ENCODE results near the gene RNF2. TPM values are rescaled to one million over a fixed set of nuclear protein-coding genes. Genes with fewer than 3 reads are reported as not detected.
"Not testable (repeated sequence)": the region's sequence is repeated elsewhere in the genome, so short reads cannot be mapped to it uniquely, and the experiment has no call there.

RNF2 gene
- polyA plus RNA-seq, 1 donor (not counting 4 experiments of a cell fraction or from before 2014, with no cell fraction given): 29.2 TPM

DNA sequence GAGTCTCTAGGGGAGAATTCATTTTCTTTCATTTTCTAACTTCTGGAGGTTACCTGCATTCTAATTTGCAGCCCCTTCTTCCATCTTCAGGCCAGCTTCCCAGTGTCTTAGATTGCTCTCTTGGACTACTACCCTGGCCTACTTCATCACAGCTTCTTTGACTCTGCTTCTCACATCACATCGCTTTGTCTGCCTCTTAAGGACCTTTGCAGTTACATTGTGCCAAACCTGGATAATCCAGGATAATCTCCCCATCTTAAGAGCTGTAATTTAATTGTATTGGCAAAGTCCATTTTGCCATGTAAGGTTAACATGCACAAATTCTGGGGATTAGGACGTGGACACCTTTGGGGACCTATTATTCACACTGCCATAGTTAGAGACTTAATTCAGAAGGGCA, 18.4 kb downstream of the RNF2 start:
- Histone ChIP-seq H3K4me1 (ENCODE audit: control insufficient read depth, extremely low read depth, insufficient read depth, low read length) (peaks cover 8% of the 10 kb centered on the region), H2AFZ (ENCODE audit: control insufficient read depth, low read length) (no peak overlapping the region), H3K36me3 (ENCODE audit: control insufficient read depth in 2 of 2, extremely low read depth in 1 of 2, insufficient read depth in 2 of 2, low read length in 2 of 2) (no peaks in the 10 kb centered on the region), H3K79me2 (ENCODE audit: control insufficient read depth, insufficient read depth, low read length) (peaks cover 34% of the 10 kb centered on the region), H3K4me3 (ENCODE audit: control insufficient read depth in 2 of 3, extremely low read depth in 1 of 3, insufficient read depth in 2 of 3, low read depth in 1 of 3, low read length in 3 of 3) (no peak overlapping the region), H3K9me3 (ENCODE audit: control insufficient read depth, low read depth, low read length) (no peaks in the 10 kb centered on the region), H3K9me1 (ENCODE audit: control insufficient read depth, extremely low read depth, insufficient read depth, low read length) (no peaks in the 10 kb centered on the region), H3K27ac (ENCODE audit: control insufficient read depth, insufficient read depth, low read length) (no peak overlapping the region), H3K4me2 (ENCODE audit: control insufficient read depth, extremely low read depth, insufficient read depth, low read depth, low read length) (no peak overlapping the region), H3K9ac (ENCODE audit: control insufficient read depth, extremely low read depth, insufficient read depth, low read length) (no peak overlapping the region), H4K20me1 (ENCODE audit: control insufficient read depth, extremely low read depth, insufficient read depth, low read length) (no peaks in the 10 kb centered on the region), H3K27me3 (ENCODE audit: control insufficient read depth, extremely low read depth, insufficient read depth, low read length) (no peaks in the 10 kb centered on the region)
- TF ChIP-seq, protein P1, sequence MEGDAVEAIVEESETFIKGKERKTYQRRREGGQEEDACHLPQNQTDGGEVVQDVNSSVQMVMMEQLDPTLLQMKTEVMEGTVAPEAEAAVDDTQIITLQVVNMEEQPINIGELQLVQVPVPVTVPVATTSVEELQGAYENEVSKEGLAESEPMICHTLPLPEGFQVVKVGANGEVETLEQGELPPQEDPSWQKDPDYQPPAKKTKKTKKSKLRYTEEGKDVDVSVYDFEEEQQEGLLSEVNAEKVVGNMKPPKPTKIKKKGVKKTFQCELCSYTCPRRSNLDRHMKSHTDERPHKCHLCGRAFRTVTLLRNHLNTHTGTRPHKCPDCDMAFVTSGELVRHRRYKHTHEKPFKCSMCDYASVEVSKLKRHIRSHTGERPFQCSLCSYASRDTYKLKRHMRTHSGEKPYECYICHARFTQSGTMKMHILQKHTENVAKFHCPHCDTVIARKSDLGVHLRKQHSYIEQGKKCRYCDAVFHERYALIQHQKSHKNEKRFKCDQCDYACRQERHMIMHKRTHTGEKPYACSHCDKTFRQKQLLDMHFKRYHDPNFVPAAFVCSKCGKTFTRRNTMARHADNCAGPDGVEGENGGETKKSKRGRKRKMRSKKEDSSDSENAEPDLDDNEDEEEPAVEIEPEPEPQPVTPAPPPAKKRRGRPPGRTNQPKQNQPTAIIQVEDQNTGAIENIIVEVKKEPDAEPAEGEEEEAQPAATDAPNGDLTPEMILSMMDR (optimal IDR thresholded peaks at IDR 0.05 in 1 of 3, IDR thresholded peaks at IDR 0.05 in 1 of 3, conservative IDR thresholded peaks at IDR 0.05 in 1 of 3; ENCODE audit: extremely low read depth in 1 of 3, insufficient read depth in 2 of 3, low read length in 3 of 3): no peak
- TF ChIP-seq EZH2 (IDR thresholded peaks at IDR 0.05; ENCODE audit: low read length): no peak
- FAIRE-seq (no peak), DNase-seq (ENCODE audit: low read depth, low spot score) (no peak)
- dilution Hi-C loops (cut with MboI; ENCODE audit: extremely low pct_ligation_motif_present, low sequenced_read_pairs): no loop called here

DNA sequence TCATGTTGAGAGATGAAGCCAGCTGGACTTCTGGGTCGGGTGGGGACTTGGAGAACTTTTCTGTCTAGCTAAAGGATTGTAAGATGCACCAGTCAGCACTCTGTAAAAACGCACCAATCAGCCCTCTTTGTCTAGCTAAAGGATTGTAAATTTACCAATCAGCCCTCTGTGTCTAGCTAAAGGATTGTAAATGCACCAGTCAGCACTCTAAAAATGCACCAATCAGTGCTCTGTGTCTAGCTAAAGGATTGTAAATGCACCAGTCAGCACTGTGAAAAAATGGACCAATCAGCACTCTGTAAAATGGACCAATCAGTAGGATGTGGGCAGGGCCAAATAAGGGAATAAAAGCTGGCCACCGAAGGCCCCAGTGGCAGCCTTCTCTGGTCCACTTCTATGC, 19.6 kb downstream of the RNF2 start:
- H3K9me3 ChIP-seq (ENCODE audit: control insufficient read depth, low read depth, low read length); H3K36me3 ChIP-seq (ENCODE audit: control insufficient read depth in 2 of 2, extremely low read depth in 1 of 2, insufficient read depth in 2 of 2, low read length in 2 of 2); H3K4me3 ChIP-seq (ENCODE audit: control insufficient read depth in 2 of 3, extremely low read depth in 1 of 3, insufficient read depth in 2 of 3, low read depth in 1 of 3, low read length in 3 of 3); FAIRE-seq; H3K9me1 ChIP-seq (ENCODE audit: control insufficient read depth, extremely low read depth, insufficient read depth, low read length); H3K9ac ChIP-seq (ENCODE audit: control insufficient read depth, extremely low read depth, insufficient read depth, low read length); H4K20me1 ChIP-seq (ENCODE audit: control insufficient read depth, extremely low read depth, insufficient read depth, low read length); H3K4me2 ChIP-seq (ENCODE audit: control insufficient read depth, extremely low read depth, insufficient read depth, low read depth, low read length); H3K4me1 ChIP-seq (ENCODE audit: control insufficient read depth, extremely low read depth, insufficient read depth, low read length); H3K27ac ChIP-seq (ENCODE audit: control insufficient read depth, insufficient read depth, low read length); DNase-seq (ENCODE audit: low read depth, low spot score); dilution Hi-C loops (cut with MboI; ENCODE audit: extremely low pct_ligation_motif_present, low sequenced_read_pairs); H3K27me3 ChIP-seq (ENCODE audit: control insufficient read depth, extremely low read depth, insufficient read depth, low read length); H2AFZ ChIP-seq (ENCODE audit: control insufficient read depth, low read length): not testable (repeated sequence)
- H3K79me2 ChIP-seq (ENCODE audit: control insufficient read depth, insufficient read depth, low read length): peaks cover 28% of the 10 kb centered on the region

DNA sequence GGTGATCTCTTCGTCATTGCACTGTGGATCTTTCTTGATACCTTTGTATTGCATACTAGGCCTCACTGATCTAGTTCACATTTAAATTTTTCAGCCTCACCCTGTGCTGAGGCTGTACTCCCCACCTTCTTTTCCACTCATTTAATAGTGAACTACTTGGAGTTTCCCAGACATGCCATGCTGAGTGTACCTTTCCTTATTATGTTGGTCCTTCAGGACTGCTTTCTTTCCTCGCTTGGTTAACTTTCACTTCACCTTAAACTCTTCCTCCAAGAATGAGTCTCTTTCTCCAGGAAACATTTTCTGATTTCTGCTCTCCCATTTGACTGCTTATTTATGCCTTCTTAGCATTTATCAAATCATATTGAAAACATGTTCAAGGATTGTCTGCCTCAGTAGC, 20.8 kb downstream of the RNF2 start:
- FAIRE-seq (no peak), DNase-seq (ENCODE audit: low read depth, low spot score) (no peak)
- Histone ChIP-seq H3K27ac (ENCODE audit: control insufficient read depth, insufficient read depth, low read length) (no peak overlapping the region), H3K79me2 (ENCODE audit: control insufficient read depth, insufficient read depth, low read length) (peaks cover 23% of the 10 kb centered on the region), H3K9ac (ENCODE audit: control insufficient read depth, extremely low read depth, insufficient read depth, low read length) (no peak overlapping the region), H3K27me3 (ENCODE audit: control insufficient read depth, extremely low read depth, insufficient read depth, low read length) (no peaks in the 10 kb centered on the region), H4K20me1 (ENCODE audit: control insufficient read depth, extremely low read depth, insufficient read depth, low read length) (no peaks in the 10 kb centered on the region), H3K4me1 (ENCODE audit: control insufficient read depth, extremely low read depth, insufficient read depth, low read length) (peaks cover 8% of the 10 kb centered on the region), H2AFZ (ENCODE audit: control insufficient read depth, low read length) (no peak overlapping the region), H3K36me3 (ENCODE audit: control insufficient read depth in 2 of 2, extremely low read depth in 1 of 2, insufficient read depth in 2 of 2, low read length in 2 of 2) (no peaks in the 10 kb centered on the region), H3K4me2 (ENCODE audit: control insufficient read depth, extremely low read depth, insufficient read depth, low read depth, low read length) (no peak overlapping the region), H3K9me3 (ENCODE audit: control insufficient read depth, low read depth, low read length) (no peaks in the 10 kb centered on the region), H3K9me1 (ENCODE audit: control insufficient read depth, extremely low read depth, insufficient read depth, low read length) (no peaks in the 10 kb centered on the region), H3K4me3 (ENCODE audit: control insufficient read depth in 2 of 3, extremely low read depth in 1 of 3, insufficient read depth in 2 of 3, low read depth in 1 of 3, low read length in 3 of 3) (no peak overlapping the region)
- dilution Hi-C loops (cut with MboI; ENCODE audit: extremely low pct_ligation_motif_present, low sequenced_read_pairs): no loop called here
- TF ChIP-seq, protein P1 (optimal IDR thresholded peaks at IDR 0.05 in 1 of 3, IDR thresholded peaks at IDR 0.05 in 1 of 3, conservative IDR thresholded peaks at IDR 0.05 in 1 of 3; ENCODE audit: extremely low read depth in 1 of 3, insufficient read depth in 2 of 3, low read length in 3 of 3): no peak

All from keratinocyte (primary cell).